Activated T-helper 1 cell treated with anti-CD3 and anti-CD28 coated beads, Interleukin-2, amount 50 U/mL, for 16 hours (primary cell): ENCODE results near the gene SLC6A9.

Source experiments
- DNase-seq, 2 donors: peaks; one replicate each; pipeline ENCODE4 v3.0.0-alpha.2; 2020; ENCODE audit warnings: low read depth in 1 of 2, low spot score in 1 of 2

The SLC6A9 gene

DNA sequence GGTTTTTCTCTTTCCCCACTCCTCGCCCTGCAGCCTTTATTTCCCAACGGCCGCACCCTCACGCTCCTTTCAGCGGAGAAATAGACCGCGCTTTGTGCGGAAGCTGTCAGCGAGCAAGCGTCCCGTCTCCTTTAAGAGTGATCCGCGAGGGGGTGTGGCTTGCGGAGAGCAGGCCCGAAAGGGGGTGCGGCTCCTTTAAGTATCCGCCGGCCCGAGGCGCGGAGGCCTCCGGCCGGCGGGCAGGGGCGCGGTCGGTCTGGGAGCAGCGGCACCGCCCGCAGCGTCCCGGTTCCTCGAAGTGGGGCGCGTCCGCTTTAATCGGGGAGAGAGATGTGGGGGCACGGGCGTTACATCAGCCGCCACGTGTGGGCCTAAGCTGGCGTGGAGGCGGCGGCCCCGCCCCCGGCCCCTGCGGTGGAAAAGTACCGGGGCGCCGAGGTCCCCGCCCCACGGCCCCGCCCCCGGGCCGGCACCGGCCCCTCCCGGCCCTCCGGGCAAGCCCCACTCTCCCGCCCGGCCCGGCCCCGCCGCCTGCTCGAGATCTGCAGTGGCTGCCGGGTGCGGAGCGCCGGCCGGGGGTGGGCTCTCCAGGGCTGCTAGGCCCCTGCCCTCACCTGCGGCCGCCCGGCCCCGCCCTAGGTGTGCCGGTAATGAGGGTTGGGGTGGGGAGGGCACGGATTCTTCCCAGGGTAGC, 1.2 kb downstream of the SLC6A9 start:
- peak; percentile 56 to 79 for DNase-seq

DNA sequence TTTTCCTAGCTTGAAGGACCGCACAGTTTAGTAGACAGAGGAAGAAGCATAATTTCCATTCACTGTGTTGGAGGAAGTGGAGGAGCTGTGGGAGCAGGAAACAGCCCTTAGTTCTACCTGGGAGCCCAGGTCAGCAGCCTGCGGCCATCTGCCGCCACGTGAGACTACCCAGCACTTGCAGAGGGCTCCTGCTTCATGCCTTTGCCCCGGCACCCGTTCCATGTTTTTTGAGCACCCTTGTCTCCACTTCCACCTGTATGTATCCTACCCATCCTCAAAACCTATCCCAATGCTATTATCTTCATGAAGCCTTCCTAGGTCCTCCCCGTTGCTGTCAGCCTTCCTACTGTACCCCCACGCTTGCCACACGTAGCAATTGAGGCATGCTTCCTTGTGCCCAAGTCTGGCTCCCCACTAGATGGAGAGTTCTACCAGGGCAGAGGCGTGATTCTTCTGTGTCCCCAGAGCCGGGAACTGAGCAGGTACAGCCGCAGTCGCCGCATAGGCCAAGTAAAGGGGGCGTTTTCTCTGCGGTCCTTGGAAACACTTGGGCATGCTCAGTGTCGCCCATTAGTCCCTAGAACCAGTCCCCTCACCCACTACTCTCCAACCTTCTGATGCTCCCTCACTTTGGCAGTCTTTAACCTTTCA, 1.9 kb downstream of the SLC6A9 start:
- no peak for DNase-seq

DNA sequence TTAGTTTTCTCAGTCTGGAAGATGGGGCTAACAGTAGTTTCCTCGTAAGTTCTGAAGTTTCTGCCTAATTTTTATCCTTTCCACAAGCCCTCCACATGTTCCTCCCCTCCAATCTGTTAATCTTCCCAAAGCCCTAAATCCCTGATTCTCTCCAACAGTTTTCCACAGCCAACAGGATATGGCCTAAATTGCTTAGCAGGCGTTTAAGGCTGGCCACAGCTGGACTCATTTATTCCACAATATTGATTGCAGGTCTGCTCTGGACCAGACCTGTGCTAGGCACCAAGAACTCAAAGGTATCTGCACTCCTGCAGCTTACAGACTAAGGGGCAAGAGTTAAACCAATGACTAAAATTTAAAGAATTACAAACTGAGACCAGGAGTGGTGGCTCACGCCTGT, 3.9 kb downstream of the SLC6A9 start:
- no peak for DNase-seq

DNA sequence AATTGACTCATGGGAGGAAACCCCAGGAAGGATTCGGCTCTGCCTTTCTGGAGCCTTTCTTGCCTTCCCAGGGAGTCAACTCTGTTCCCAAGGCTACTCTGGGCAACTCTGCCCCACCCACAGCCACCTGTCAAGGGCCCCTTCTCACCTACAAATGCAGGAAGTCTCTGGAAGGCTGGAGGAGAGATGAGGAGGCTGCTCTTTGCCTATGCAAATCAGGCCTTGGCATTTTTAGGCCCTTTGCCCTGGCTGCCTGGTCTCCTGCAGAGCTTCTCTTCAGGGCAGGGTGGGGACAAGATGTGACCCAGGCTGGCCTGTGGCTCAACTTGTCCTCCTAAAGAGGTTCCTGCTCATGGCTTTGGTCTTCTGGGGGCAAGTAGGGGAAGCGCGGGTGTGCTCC, 5.4 kb downstream of the SLC6A9 start:
- DNase-seq: no peak

DNA sequence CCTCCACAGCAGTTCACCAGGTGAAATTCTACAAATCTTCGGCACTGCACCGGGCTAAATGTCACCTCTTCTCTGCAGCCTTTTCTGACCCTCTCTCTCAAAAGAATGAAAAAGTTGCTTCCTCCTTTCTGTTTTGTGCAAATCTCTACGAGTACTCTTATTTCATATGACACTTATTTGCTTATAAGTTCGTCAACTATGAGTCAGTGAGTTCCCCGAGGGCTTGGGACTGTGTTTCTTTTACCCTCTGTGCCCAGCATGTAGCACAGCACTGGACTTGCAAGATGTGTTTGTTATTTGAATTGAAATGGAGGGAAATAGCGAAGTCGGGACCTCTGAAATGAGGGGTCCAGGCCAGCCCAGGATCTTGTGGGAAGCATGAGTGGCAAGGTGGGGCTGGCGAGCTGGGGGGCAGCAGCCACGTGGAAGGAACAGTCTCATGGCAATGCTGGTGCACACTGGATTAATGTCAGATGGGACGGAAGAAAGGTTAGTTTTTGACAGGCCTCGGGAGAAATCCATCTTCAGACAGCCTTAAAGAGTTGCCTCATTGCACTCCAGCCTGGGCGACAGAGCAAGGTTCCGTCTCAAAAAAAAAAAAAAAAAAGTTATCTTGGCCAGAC, 6.2 kb downstream of the SLC6A9 start:
- no peak for DNase-seq

DNA sequence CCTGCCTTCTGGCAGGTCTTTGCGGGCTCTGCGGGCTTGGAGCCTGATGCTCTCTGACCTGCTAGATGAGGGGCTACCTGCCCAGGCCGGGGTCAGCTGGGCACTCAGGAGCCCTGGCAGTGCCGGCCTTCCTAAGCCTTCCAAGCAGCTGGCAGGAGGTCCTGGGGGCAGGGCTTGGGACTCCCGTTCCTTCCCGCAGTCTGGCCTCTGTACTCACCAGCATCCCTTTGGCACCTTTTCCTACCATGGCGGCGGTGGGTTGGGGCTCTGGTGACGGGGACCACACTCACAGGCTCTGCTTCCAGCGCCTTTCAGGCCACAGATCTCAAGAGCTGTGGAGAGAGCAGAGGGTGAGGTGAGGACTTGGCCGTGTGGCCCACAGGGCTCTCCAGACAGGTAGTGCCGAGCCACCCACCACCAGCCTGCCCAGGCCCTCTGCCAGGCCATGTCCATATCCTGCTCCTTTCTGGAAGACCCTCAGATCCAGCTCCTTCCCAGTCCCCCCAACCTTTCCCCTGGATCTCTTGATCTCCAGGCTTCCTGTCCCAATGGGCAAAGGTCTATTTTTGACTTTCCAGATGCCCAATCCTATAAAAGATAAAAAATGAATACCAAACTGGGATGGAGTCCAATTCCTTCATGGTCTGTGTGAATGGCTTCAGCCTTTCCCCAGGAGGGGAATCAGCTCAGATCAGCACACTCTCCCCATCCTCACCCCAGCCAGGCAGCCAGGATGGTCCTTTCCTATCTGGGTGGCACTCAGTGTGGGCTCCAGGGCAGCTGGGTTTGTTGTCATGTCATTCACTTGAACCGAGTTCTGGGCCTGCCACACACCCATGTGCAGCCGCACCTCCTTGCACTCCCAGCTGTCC, 7.0 kb downstream of the SLC6A9 start:
- no peak for DNase-seq

DNA sequence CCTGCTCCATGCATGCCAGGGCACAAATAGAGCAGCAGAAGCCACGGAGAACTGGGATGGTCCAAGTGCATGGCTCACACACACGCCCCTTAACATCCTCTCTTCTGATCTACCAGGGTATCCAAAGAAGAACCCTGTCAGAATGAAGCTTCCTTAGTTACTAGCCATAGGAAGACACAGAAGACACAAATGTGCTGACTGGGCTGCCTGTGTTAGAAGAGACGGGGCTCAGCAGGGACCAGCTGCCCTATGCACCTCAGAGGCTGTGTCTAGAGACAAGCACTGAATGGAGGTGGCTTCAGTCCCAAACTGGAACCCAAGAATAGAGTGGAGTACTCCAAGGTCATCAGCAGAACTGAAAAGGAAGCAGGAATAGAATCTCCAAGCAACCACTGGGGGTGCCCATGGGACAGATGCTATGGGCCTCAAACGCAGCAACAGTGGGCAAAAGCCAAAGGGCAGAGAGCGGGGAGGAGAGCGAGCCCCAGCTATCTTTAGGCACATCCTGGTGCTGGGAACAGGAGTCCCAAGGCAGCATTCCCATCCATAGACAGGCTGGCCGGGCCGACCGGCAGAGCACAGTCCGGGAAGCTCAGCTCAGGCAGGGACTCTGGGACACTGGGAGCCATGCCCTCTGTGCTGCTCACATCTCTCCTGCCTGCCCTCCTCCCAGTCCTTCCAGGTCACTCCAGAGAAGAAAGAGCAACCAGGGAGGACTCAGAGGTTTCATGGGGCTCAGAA, 9.5 kb downstream of the SLC6A9 start:
- no peak for DNase-seq

DNA sequence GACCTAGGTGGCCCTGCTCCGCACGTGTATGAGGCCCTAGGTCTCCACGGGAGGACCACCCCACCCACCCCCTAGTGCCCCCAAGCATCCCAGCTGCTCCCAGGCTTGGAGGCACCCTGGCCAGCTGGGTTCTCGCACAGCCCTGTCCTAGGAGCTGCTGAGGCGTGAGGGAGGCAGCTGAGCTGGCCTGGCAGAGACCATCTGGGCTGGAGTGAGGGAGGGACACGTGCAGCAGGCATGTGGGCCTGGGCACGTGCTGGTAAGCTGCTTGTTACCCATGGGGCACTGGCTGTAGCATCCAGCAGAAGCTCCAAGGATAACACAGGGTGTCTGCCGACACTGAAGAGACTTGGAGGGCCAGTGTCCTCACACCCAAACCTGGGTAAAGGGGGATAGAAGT, 10.1 kb downstream of the SLC6A9 start:
- no peak for DNase-seq

DNA sequence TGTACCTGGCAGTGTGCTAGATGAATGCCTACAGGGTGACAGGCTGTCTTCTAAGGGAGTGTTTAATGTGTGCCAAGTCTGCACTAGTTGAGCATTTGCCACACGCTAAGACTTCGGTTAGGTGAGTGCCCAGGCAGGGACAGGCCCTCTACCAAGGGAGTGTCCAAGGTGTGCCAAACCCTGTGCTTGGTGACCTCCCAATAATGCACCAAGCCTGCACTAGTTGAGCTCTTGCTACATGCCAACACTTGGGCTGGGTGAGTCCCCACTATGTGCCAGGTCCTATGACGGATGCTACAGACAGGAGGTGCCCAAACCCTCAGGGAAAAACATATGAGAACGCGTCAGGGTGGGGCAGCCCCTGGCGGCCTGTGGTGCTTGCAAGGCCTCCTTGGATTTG, 10.8 kb downstream of the SLC6A9 start:
- DNase-seq: no peak

DNA sequence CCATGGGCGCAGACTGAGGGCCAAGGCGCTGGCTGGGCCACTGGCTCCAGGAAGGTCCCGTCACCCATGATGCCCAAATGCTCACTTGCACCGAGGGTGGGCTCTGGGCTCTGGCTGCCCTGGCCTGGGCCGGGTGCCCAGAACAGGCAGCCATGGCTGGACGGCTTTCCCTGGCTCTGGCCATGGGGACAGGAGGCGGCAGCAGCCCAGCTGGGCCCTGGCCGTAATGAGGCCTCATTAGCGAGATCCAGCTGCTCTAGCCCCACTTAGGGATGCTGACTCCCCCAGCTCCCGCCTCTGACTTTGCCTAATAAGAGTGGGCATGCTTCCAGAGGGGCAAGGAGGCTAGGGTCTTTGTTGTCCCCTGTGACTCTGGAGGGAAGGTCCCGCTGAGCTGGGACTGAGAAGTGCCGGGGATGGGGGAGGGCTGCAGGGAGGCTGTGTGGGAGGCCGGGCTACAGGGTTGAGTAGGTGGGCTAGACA, 11.8 kb downstream of the SLC6A9 start:
- no peak for DNase-seq

DNA sequence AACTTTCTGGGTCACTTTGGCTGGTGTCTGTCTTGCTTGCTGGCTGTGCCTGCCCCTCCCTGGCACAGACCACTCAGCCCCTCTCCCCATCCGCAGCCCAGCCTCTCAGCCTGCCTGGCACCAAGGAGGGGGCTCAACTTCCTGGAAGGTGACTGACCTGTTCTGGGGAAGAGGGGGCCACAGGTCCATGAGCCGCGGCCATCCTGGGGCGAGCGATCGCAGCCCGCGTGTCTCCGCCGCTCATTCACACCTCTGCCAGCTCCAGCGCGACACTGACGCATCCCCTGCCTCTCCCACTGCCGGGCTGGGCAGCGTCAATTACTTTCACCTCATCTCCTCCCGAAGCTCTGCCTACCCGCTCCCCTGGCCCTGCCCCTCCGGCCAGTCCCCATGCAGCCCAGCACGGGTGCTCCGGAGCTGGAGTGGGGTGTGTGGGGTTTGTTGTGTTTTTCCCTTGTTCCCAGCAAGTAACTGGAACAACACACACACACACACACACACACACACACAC, 14.3 kb downstream of the SLC6A9 start:
- no peak for DNase-seq

DNA sequence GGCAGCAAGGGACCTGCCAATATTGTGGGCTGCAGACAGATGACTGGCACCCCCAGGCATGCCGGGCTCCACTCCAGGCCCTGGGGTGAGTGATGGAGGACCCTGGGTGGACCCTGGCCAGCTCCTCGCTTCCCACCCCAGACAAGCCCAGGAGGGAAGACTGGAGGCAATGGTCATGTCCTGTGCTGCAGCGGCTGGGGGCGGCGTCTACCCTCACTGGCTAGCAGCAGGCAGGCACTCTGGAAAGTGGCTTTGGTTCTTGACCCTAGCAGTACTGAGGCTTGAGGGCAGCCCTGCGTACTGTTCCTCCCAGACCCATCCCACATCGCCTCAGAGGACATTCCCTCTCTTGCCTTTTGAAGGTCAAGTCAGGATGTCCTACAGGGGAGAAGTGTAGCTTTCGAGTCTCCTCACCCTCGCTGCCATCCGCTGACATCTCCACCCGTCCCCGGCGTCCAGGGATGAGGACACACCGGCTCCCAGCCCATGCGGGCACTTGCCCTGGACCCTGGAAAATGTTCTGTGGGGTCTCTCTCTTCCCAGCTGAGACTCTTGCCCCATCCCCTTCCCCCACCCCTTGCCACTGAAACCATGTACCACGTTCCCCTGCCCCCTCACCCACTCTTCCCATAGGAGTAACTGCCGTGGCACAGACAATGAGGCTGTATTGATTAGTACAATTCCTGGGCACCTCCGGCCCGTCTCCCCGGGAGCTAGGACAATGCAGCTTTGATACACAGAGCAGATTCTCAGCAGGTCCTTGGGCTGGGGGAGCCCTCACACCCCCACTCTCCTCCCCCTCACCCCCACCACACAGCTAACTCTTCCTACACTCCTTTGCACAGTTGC, 15.0 kb downstream of the SLC6A9 start:
- no peak for DNase-seq

DNA sequence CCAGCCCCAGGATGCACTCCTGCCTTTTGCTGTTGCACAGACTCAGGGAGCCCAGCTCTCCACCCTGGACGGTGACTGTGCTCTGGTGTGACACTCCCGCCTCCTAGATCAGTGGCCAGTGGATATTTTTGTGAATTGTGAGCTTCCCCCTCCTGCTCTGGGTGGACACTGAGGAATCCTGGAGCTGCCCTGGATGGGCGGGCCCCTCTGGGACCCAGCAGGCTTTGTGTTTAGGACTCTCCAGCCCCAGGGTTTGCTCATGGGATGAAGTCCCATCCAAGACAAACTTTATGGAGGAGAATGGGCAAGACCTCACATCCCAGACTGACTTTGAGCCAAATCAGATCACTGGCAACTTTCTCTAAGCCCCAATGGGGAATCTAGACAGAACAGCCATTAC, 16.1 kb downstream of the SLC6A9 start:
- DNase-seq: no peak

DNA sequence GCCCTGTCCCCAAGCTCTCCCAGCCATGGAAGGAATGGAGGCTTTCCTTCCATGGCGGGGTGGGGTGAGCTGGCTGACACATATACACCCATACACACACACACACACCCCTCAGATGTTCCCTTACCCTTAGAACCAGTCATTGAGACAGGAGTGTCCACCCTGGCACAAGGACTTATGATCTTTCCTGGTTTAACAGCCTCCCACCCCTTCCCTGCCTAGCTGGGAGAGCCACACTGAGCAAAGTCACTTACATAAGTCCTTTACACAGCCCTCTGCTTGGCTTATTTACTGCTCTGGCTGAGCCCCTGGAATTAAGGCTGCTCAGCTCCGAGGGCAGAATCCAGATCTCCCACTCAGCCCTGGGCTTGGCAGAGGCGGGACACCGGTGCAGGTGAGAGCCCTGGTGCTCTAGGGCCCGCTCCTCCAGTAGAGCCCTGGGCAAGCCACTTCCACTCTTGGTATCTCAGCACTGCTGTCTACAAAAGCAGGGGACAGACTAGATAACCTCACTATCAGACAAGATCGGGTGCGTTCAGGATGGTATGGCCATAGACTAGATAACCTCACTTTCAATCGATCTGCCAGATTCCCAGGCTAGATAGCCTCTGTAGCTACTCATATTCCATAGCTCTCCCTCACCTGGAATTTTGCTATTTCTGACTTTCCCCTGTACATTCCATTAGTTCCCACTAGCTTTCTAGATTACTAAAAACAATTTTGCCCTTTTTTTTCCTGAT, 16.7 kb downstream of the SLC6A9 start:
- no peak for DNase-seq

DNA sequence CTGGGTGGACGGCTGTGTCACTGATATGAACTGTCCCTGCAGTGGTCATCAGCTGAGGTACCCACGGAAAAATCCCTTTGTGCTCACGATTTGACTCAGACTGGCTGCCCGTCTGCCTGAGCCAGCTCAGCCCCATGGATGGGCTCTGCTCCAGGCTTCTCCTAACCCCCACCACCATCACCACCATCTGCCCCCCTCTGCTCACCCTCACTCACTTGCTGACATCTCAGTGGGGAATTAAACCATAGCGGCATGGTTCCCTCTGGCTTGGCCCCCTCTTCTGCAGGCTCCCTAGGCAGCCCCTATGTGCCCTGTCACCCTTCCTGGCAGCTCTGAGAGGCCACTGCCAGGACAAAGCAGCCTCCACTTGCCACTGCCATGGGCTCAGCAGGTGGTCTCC, 17.3 kb downstream of the SLC6A9 start:
- no peak for DNase-seq

DNA sequence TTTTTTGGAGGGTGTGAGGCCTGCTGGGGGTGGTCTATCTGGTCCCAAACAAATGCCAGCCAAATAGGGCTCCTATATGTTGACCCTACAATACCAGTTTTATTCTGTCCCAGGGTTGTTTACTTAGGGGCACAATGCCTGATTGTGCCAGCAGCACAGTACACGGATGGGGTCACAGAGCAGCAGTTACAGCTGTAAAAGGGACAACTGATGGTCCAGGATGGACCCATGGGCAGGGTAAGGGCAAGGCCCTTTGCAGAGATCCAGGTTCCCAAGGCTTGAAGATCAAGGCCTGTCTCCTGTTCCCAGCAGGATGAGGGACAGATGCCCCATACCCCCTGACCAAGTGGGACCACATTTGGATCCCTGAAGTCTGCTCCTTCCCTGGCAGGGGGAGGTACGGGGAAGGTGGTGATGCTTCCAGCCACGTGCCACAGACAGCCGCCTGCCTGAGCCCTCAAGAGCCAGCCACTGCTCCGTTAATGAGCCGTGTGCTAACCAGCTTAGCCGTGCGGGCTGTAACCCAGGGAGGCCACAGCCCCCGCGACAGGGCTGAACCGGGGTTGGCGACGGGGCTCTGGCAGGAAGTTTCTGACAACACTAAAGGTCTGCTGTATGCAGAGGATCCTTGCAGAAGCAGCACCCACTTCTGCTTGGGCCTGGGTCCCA, 18.2 kb downstream of the SLC6A9 start:
- DNase-seq: no peak

DNA sequence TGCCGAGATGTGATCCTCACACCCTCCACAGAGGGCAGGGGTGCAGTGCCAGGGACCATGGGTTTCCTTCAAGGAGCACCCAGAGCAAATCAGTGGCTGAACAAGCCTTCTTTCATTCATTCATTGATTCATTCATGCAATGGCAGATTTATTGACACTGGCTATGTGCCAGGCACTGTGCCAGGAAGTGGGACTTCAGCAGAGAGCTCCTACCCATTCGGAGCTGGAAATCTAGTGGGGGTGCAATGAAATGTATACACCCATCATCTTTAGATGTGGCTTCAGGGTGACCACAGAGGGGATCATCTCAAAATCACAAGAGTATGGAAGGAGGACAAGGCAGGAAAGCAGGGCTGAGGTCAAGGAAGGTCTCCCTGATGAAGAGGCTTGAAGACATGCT, 18.9 kb downstream of the SLC6A9 start:
- no peak for DNase-seq

DNA sequence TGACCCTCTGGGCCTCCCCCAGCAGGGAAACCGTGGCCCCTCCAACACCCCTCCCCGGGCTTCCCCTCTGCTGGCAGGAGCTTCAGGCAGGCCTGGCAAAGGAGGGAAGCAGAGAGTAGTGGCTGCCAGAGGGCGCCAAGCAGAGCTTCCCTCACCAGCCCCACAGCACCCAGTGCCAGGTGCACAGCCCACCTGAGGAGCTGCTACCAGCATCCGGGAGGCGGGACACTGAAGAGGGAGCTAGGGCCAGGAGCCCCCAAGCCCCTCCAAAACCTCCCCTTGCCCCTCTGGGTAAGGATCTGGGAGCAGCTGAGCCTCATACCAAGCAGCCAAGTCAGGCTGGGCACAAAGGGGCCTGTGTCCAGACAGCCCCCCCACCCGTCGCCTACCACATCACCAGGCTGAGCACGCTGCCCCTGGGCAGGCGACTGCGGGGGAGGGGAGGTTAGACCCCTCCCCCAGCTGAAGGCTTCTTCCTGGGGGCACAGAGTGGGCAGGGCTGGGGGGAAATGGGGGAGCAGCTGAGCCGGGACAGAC, 20.3 kb downstream of the SLC6A9 start:
- no peak for DNase-seq
